Coronary artery (tissue), 2 donors: ENCODE results near the gene ZSCAN22.
"Not testable (repeated sequence)": the region's sequence is repeated elsewhere in the genome, so short reads cannot be mapped to it uniquely, and the experiment has no call there.

Experiments
- DNase-seq: peaks from one replicate; pipeline ENCODE4 v3.0.0-alpha.2; 2017; ENCODE audit warnings: low spot score
- H3K27ac ChIP-seq, 2 donors: fragments of 200-600 bp; sonication (generic); one replicate each; pipeline ENCODE4 v1.5.1; 2016 to 2019
- H3K4me3 ChIP-seq: fragments of 200-600 bp; sonication (generic); 2 replicates; pipeline ENCODE4 v1.5.1; 2016; ENCODE audit warnings: mild to moderate bottlenecking, moderate library complexity
- TF ChIP-seq, protein P1 (sequence below): fragments of 200-600 bp; sonication (generic); IDR thresholded peaks from one replicate; pipeline ENCODE4 v1.5.1; 2019; ENCODE audit warnings: antibody characterized with exemption

ZSCAN22 gene

DNA sequence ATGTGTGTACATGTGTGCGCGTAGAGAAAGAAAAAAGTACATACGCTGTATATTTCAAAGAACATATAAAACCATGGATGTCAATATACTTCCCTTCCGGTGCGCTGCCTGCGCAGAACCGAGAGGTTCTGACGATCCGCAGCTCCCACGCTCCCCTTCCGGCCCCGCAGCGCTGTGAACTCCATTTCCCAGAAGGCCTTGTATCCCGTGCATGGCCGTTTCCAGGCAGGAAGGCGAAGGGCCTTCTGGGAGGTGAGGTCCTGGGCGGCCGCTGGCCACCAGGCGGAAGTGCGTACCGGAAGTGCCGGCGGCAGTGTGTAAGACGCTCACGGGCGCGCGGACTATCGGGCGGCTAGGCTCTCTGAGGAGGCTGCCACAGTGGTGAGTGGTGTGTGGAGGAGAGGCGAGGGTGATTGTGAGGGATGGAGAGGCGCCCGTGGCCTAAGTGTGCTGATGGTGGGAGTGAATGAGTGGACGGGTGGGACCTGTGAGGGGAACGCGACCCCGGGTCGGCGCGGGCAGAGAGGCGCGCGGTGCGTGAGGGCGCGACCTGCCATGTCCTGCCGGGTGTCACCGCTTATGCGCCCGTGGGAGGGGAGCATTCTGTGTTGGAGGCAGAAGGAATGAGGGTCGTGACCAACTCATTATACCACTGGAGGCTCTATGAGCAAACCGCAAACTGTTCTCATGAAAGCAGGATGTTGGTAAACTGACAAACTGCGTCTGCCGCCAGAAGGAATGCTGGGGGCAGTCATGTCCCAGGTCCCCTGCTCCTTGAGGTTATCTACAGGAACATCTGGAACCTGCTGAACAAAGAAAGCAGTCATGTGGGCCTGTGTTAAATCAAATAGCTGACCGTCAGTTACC, 21.5 kb upstream of the ZSCAN22 start, which contains the start of gene ERVK3-1:
Gene ERVK3-1 (plus strand): TSS at position 313 of the 867 bp plus-strand sequence. CDS start 6,792 bp downstream, outside the sequence.
- TF ChIP-seq, protein P1, sequence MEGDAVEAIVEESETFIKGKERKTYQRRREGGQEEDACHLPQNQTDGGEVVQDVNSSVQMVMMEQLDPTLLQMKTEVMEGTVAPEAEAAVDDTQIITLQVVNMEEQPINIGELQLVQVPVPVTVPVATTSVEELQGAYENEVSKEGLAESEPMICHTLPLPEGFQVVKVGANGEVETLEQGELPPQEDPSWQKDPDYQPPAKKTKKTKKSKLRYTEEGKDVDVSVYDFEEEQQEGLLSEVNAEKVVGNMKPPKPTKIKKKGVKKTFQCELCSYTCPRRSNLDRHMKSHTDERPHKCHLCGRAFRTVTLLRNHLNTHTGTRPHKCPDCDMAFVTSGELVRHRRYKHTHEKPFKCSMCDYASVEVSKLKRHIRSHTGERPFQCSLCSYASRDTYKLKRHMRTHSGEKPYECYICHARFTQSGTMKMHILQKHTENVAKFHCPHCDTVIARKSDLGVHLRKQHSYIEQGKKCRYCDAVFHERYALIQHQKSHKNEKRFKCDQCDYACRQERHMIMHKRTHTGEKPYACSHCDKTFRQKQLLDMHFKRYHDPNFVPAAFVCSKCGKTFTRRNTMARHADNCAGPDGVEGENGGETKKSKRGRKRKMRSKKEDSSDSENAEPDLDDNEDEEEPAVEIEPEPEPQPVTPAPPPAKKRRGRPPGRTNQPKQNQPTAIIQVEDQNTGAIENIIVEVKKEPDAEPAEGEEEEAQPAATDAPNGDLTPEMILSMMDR = no peak
- Histone ChIP-seq H3K27ac (peak within 1 kb of the TSS; percentile 83 to 95), H3K4me3 (peak within 1 kb of the TSS; percentile 98)
- DNase-seq = peak; percentile 98

DNA sequence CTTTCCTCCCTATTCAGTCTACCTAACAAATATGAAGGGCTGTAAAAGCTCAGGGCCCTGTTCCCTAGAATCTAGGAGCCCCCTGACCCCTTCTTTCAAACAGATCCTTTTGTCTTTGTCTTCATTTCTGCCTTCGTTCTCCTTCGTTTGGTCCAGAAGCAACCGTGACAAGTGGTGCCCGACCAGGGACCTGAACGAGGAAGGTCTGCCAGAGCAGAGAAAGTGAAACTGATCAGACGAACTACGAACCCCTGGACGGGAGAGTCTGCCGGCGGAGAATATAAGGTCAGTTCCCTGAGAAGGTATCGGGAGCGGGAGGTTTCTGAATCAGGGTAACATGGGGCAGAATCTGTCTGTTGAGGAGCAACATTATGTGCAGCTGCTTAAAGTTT, 20.9 kb upstream of the ZSCAN22 start:
- TF ChIP-seq, protein P1 = no peak
- peak overlapping the region; percentile 83 to 95 for H3K27ac ChIP-seq
- no peak for DNase-seq
- H3K4me3 ChIP-seq = peak overlapping the region; percentile 98

DNA sequence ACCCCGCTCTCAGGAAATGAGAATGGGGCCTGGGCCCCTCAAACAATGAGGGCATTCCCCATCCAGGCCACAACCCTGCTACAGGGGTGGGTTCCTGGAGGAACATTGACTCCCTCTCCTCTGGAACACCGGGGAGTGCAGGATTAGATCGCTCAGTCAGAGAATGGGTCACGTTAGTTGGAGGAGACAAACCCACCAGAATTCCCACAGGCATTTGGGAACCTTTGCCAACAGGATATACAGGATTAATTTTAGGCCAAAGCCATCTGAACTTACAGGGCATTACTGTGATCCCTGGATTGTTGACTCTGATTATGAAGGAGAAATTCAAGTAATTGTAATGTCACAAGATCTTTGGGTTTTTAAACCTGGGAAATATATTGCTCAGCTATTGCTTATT, 19.1 kb upstream of the ZSCAN22 start:
- no peak overlapping the region for H3K27ac ChIP-seq
- DNase-seq = no peak
- TF ChIP-seq, protein P1 = no peak
- no peak overlapping the region for H3K4me3 ChIP-seq

DNA sequence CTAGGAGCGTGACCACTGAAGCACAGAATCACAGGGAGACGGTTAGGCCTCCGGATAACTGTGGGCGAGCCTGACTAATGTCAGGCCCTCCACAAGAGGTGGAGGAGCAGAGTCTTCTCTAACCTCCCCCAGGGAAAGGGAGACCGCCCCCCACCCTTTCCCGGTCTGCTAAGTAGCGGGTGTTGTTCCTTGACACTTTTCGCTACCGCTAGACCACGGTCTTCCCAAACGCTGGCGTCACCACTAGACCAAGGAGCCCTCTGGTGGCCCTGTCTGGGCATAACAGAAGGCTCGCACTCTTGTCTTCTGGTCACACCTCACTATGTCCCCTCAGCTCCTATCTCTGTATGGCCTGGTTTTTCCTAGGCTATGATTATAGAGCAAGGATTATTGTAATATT, 16.1 kb upstream of the ZSCAN22 start:
- DNase-seq, H3K4me3 ChIP-seq, H3K27ac ChIP-seq: not testable (repeated sequence)

DNA sequence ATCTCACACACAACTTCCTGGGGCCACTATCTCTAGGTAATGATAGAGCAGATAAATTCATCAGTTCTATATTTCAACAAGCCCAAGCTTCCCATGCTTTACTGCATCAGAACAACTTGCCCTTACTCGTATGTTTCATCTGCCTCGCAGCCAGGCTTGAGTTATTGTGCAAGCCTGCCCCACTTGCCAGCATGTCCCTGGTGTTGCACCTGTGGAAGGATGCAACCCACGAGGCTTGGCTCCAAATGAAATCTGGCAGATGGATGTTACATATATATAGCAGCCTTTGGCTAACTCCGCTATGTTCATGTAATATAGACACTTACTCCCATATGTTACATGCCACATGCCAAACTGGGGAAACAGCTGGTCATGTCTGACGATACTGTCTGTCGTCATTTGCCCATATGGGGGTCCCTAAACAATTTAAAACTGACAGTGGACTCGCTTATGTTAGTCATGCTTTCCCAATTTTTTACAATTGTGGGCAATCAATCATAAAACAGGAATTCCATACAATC, 15.4 kb upstream of the ZSCAN22 start:
- no peak for DNase-seq
- Histone ChIP-seq H3K27ac (no peak overlapping the region), H3K4me3 (no peak overlapping the region)
- TF ChIP-seq, protein P1 = no peak

DNA sequence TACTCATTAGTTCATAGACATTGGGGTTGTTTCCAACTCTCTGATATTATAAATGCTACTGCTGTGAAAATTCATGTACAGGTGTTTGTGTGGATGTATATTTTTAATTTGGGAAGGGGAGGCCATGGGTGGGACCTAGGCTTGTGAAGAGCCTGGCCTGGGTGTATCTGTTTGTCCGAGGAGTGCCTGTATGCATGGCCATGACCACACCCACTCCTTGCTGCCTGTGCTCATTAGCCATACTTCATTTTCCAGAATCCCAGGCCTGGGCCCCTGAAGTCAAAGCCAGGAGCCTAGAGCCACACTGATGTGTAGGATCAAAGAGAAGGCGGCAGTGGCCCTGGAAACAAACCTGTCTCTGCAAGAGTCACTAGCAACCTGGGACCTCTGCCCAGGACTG, 11.2 kb upstream of the ZSCAN22 start:
- no peak for DNase-seq
- no peak overlapping the region for H3K27ac ChIP-seq
- no peak overlapping the region for H3K4me3 ChIP-seq
- TF ChIP-seq, protein P1 = no peak

DNA sequence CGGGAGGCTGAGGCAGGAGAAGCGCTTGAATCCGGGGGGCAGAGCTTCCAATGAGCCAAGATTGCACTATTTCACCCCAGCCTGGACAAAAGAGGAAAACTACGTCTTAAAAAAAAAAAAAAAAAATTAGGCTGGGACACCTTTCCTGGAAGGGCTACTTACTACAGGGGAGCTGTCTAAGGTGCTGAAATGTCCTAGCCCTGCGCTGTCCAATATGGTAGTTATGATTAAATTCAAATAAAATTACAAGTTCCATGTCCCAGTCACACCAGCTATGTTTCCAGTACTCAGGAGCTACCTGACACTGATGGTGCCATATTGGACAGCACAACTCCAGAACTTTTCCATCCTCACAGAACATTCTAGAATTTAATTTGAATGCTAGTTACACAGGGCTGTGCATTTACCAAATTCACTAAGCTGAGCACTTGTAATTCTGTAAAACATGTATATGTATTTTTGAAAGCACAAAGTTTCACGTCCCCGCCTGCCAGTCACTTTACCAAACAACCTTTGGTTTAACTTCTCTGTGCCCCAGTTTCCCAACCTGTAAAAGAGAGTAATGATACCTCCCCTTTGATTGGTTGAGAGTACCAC, 9.2 kb upstream of the ZSCAN22 start:
- H3K4me3 ChIP-seq = no peak overlapping the region
- DNase-seq = no peak
- TF ChIP-seq, protein P1 = no peak

More for the DNA sequence above, 9.2 kb upstream of the ZSCAN22 start:
- H3K27ac ChIP-seq = no peak overlapping the region
